H1 (cell line): ENCODE data around the gene TAS2R13. TPM values are rescaled to one million over a fixed set of nuclear protein-coding genes. Genes with fewer than 3 reads are reported as not detected.
A peak's percentile ranks its signal among the peaks of the same experiment; 100 is the strongest.

Experiments used
- CTCF ChIA-PET: fragments of 300-600 bp; sonication (Branson Sonifier 250); formaldehyde crosslinking; loops from one replicate; lab custom pipeline; 2021; ENCODE audit not compliant: partially characterized antibody; lab: Charles Lee
- POLR2A ChIA-PET: fragments of 300-600 bp; sonication (Branson Sonifier 250); formaldehyde crosslinking; loops from one replicate; lab custom pipeline; 2021; ENCODE audit warnings: inconsistent platforms; ENCODE audit not compliant: partially characterized antibody; lab: Charles Lee
- DNase-seq, 2 experiments: peaks; one replicate each; pipeline versions ENCODE4 v3.0.0 to v3.0.0-alpha.2; 2010 to 2022; ENCODE audit warnings: low spot score in 2 of 2, low read depth in 1 of 2, mixed read lengths in 1 of 2
- FAIRE-seq: peaks from 2 replicates; lab custom pipeline; 2011; peaks lifted over from hg19 to GRCh38; lab: Jason Lieb, UNC
- H2AFZ ChIP-seq: 2 replicates; pipeline ENCODE4 v1.8.1; 2012; ENCODE audit warnings: low read length, inconsistent platforms
- H2AK5ac ChIP-seq: 2 replicates; pipeline ENCODE4 v1.6.1; 2013; ENCODE audit warnings: low read depth, low read length
- H2BK120ac ChIP-seq: replicated peaks from 2 replicates; pipeline ENCODE3; 2013; ENCODE audit warnings: low read depth, low read length, inconsistent platforms
- H2BK12ac ChIP-seq: 2 replicates; pipeline ENCODE4 v1.6.1; 2013; ENCODE audit warnings: low read depth, low read length
- H2BK15ac ChIP-seq: 2 replicates; pipeline ENCODE4 v1.6.1; 2013; ENCODE audit warnings: low read length
- H2BK20ac ChIP-seq: 2 replicates; pipeline ENCODE4 v1.6.1; 2013; ENCODE audit warnings: low read length
- H2BK5ac ChIP-seq: 2 replicates; pipeline ENCODE4 v1.6.1; 2013; ENCODE audit warnings: low read depth, low read length
- H3K14ac ChIP-seq: 2 replicates; pipeline ENCODE4 v1.6.1; 2013; ENCODE audit warnings: inconsistent platforms; ENCODE audit not compliant: insufficient read length
- H3K18ac ChIP-seq: 2 replicates; pipeline ENCODE4 v1.6.1; 2013; ENCODE audit warnings: low read length; ENCODE audit errors: extremely low read depth
- H3K23ac ChIP-seq: 2 replicates; pipeline ENCODE4 v1.6.1; 2013; ENCODE audit warnings: inconsistent platforms; ENCODE audit not compliant: insufficient read length
- H3K23me2 ChIP-seq: 2 replicates; pipeline ENCODE4 v1.6.1; 2013; ENCODE audit warnings: low read depth, low read length
- H3K27ac ChIP-seq: 2 replicates; pipeline ENCODE4 v1.6.1; 2011; ENCODE audit warnings: low read depth, low read length, inconsistent platforms
- H3K27me3 ChIP-seq, 4 experiments: replicated peaks in 1 of 4; 1 replicate in 1 of 4; 2 replicates in 3 of 4; pipeline versions ENCODE4 v1.6.1 to v1.8.1; 2011 to 2013; ENCODE audit warnings: low read length in 3 of 4, mild to moderate bottlenecking in 3 of 4, inconsistent platforms in 2 of 4, mixed read lengths in 2 of 4, moderate library complexity in 1 of 4; ENCODE audit not compliant: control insufficient read depth in 3 of 4, insufficient read depth in 3 of 4; ENCODE audit errors: extremely low read depth in 1 of 4
- H3K36me3 ChIP-seq, 4 experiments: 2 replicates each; pipeline versions ENCODE4 v1.6.1 to v1.8.1; 2011 to 2013; ENCODE audit warnings: mild to moderate bottlenecking in 4 of 4, low read length in 3 of 4, moderate library complexity in 2 of 4, control low read depth in 1 of 4, inconsistent platforms in 1 of 4; ENCODE audit not compliant: insufficient read depth in 4 of 4, control insufficient read depth in 2 of 4
- H3K4ac ChIP-seq: replicated peaks from 2 replicates; pipeline ENCODE3; 2013; ENCODE audit warnings: low read length, low read depth, mixed read lengths, inconsistent platforms; ENCODE audit not compliant: insufficient read length
- H3K4me1 ChIP-seq, 4 experiments: replicated peaks in 1 of 4; 1 replicate in 1 of 4; 2 replicates in 3 of 4; pipeline versions ENCODE4 v1.6.1 to v1.8.1; 2011 to 2013; ENCODE audit warnings: low read length in 3 of 4, inconsistent platforms in 2 of 4, mixed read lengths in 1 of 4; ENCODE audit not compliant: insufficient read depth in 4 of 4, control insufficient read depth in 3 of 4
- H3K4me2 ChIP-seq, 2 experiments: 2 replicates each; pipeline versions ENCODE4 v1.6.1 to v1.8.1; 2011 to 2013; ENCODE audit warnings: low read depth in 2 of 2, low read length in 2 of 2, control low read depth in 1 of 2, inconsistent platforms in 1 of 2, mild to moderate bottlenecking in 1 of 2; ENCODE audit not compliant: insufficient read depth in 1 of 2
- H3K4me3 ChIP-seq, 4 experiments: fragments of 200-600, 300-600 bp in 1 of 4; sonication (generic), shearing (Covaris generic), sonication (Bioruptor Twin) in 1 of 4; 2 replicates each; pipeline versions ENCODE4 v1.5.1 to v1.8.1; 2011 to 2016; ENCODE audit warnings: low read length in 4 of 4, low read depth in 3 of 4, control low read depth in 2 of 4, inconsistent platforms in 2 of 4, mild to moderate bottlenecking in 2 of 4, mixed read lengths in 1 of 4, moderate library complexity in 1 of 4; ENCODE audit not compliant: insufficient read depth in 2 of 4; ENCODE audit errors: extremely low read depth in 1 of 4
- H3K56ac ChIP-seq: replicated peaks from 2 replicates; pipeline ENCODE3; 2013; ENCODE audit warnings: low read depth, mild to moderate bottlenecking, mixed read lengths, low read length, inconsistent platforms; ENCODE audit not compliant: insufficient read length
- H3K79me1 ChIP-seq: 2 replicates; pipeline ENCODE4 v1.6.1; 2013; ENCODE audit warnings: low read depth, low read length, control low read depth
- H3K79me2 ChIP-seq, 2 experiments: 2 replicates each; pipeline versions ENCODE4 v1.6.1 to v1.8.1; 2012 to 2013; ENCODE audit warnings: low read length in 2 of 2, mild to moderate bottlenecking in 2 of 2, inconsistent platforms in 1 of 2; ENCODE audit not compliant: insufficient read depth in 2 of 2, control insufficient read depth in 1 of 2
- H3K9ac ChIP-seq, 4 experiments: replicated peaks in 1 of 4; 1 replicate in 1 of 4; 2 replicates in 3 of 4; pipeline versions ENCODE4 v1.6.1 to v1.8.1; 2011 to 2013; ENCODE audit warnings: low read depth in 3 of 4, low read length in 3 of 4, control low read depth in 2 of 4, mild to moderate bottlenecking in 2 of 4, moderate library complexity in 2 of 4, inconsistent platforms in 1 of 4; ENCODE audit errors: extremely low read depth in 1 of 4
- H3K9me3 ChIP-seq, 2 experiments: 2 replicates each; pipeline versions ENCODE4 v1.6.1 to v1.8.1; 2012 to 2013; ENCODE audit warnings: mild to moderate bottlenecking in 2 of 2, moderate library complexity in 2 of 2, control low read depth in 1 of 2, inconsistent platforms in 1 of 2, low read depth in 1 of 2, low read length in 1 of 2, mixed read lengths in 1 of 2; ENCODE audit not compliant: insufficient read depth in 2 of 2
- H4K20me1 ChIP-seq, 2 experiments: replicated peaks in 1 of 2; 2 replicates each; pipeline versions ENCODE3 to v1.8.1; 2011 to 2013; ENCODE audit warnings: inconsistent platforms in 2 of 2, low read length in 2 of 2, mild to moderate bottlenecking in 1 of 2; ENCODE audit not compliant: insufficient read depth in 2 of 2, control insufficient read depth in 1 of 2
- H4K5ac ChIP-seq: 2 replicates; pipeline ENCODE4 v1.6.1; 2013; ENCODE audit warnings: low read length, low read depth, mixed read lengths, inconsistent platforms; ENCODE audit not compliant: insufficient read length
- H4K8ac ChIP-seq: 2 replicates; pipeline ENCODE4 v1.8.0; 2013; ENCODE audit warnings: mild to moderate bottlenecking, moderate library complexity, low read length, inconsistent platforms; ENCODE audit not compliant: insufficient read depth; ENCODE audit errors: extremely low read depth
- H4K91ac ChIP-seq: replicated peaks from 2 replicates; pipeline ENCODE3; 2013; ENCODE audit warnings: low read length, mixed read lengths, inconsistent platforms; ENCODE audit not compliant: insufficient read length
- BACH1 ChIP-seq: IDR thresholded peaks from 2 replicates; pipeline ENCODE4 v1.6.1; 2012; ENCODE audit warnings: low read length, improper control_type of control experiment
- CTBP2 ChIP-seq: IDR thresholded peaks from 2 replicates; pipeline ENCODE4 v1.7.0; 2011; ENCODE audit warnings: borderline replicate concordance, mild to moderate bottlenecking, moderate library complexity, mixed read lengths, low read length; ENCODE audit not compliant: insufficient read depth, insufficient read length
- JUN ChIP-seq: IDR thresholded peaks from 2 replicates; pipeline ENCODE4 v1.6.1; 2011; ENCODE audit warnings: low read depth, mild to moderate bottlenecking, improper control_type of control experiment, low read length
- KDM1A ChIP-seq: fragments of 200-600, 300-600 bp; sonication (generic); IDR thresholded peaks from 2 replicates; pipeline ENCODE4 v1.7.1; 2016; ENCODE audit warnings: mild to moderate bottlenecking, low read length, borderline replicate concordance
- KDM5A ChIP-seq: fragments of 200-600 bp; IDR thresholded peaks from 2 replicates; pipeline ENCODE4 v1.7.1; 2012; ENCODE audit warnings: mild to moderate bottlenecking, low read length, inconsistent platforms, mixed read lengths
- PHF8 ChIP-seq: fragments of 200-600 bp; sonication (generic); conservative IDR thresholded peaks from 2 replicates; pipeline ENCODE4 v1.7.1; 2012; ENCODE audit warnings: low read depth, mild to moderate bottlenecking, inconsistent platforms, low read length, moderate library complexity
- POU5F1 ChIP-seq: IDR thresholded peaks from 2 replicates; pipeline ENCODE4 v1.6.1; 2011; ENCODE audit warnings: low read depth, mild to moderate bottlenecking, low read length, moderate library complexity
- RXRA ChIP-seq: IDR thresholded peaks from 2 replicates; pipeline ENCODE4 v1.6.1; 2011; ENCODE audit warnings: low read depth, mild to moderate bottlenecking, low read length, moderate library complexity; ENCODE audit not compliant: insufficient read depth
- SRF ChIP-seq: IDR thresholded peaks from 2 replicates; pipeline ENCODE4 v1.6.1; 2011; ENCODE audit warnings: mild to moderate bottlenecking, low read depth, low read length, moderate library complexity
- TAF1 ChIP-seq: IDR thresholded peaks from 2 replicates; pipeline ENCODE4 v1.6.1; 2011; ENCODE audit warnings: mild to moderate bottlenecking, low read depth, low read length
- TAF7 ChIP-seq: optimal IDR thresholded peaks from 2 replicates; pipeline ENCODE3; 2011; ENCODE audit warnings: low read depth, mild to moderate bottlenecking, inconsistent platforms, low read length, moderate library complexity, borderline replicate concordance
- WGBS, 2 experiments: shearing (Covaris generic) in 1 of 2; methylation state at CpG; one replicate each; pipeline versions ENCODE4 v1.1.6 to v1.1.7; 2013 to 2015; ENCODE audit warnings: low lambda C conversion rate in 2 of 2, mixed read lengths in 2 of 2, inconsistent platforms in 1 of 2, low coverage in 1 of 2, missing lambda C conversion rate in 1 of 2; ENCODE audit not compliant: insufficient replicate concordance in 2 of 2, insufficient coverage in 1 of 2, insufficient read length in 1 of 2; ENCODE audit errors: extremely low coverage in 1 of 2, missing lambda C conversion rate in 1 of 2; 5-methylcytosine and 5-hydroxymethylcytosine counted together
- polyA plus RNA-seq, 7 experiments: library from polyadenylated mRNA; depleted of rRNA in 3 of 7; stranded (reverse) in 5 of 7; unstranded in 2 of 7; fragments of >200 nt in 5 of 7; fragments of 200-250 nt in 2 of 7; gene quantifications; 1 replicate in 5 of 7; 2 replicates in 1 of 7; 4 replicates in 1 of 7; pipeline versions ENCODE4 v1.2.1 to v1.2.3, GENCODE V29; 2011 to 2013; ENCODE audit warnings: missing spikeins in 2 of 7, mixed read lengths in 2 of 7
- total RNA-seq: library from RNA; stranded (reverse); fragmentation: NEBNext Ultra II Directional; extraction: Animal tissue kit (Norgen Biotek cat#: 25700); gene quantifications from 2 replicates; pipeline ENCODE4 v1.2.1, GENCODE V29; 2021
- TF ChIP-seq, protein P1 (sequence below): IDR thresholded peaks from 2 replicates; pipeline ENCODE4 v1.6.1; 2012; ENCODE audit warnings: inconsistent platforms

Gene TAS2R13
- total and polyA plus RNA-seq, 2 of the 8 experiments (the other 6 are each of a cell fraction or from before 2014, with no cell fraction given) = 0.09 to 0.17 TPM

- Histone ChIP-seq H3K18ac (no peak overlapping the region), H2BK12ac (no peak overlapping the region), H3K79me2 (no peaks in the 10 kb centered on the region), H3K36me3 (no peaks in the 10 kb centered on the region; a peak in 1 of 8 replicates), H2BK5ac (peak overlapping the region; percentile 9; the same call in 1 of the 2 replicates), H3K23ac (no peak overlapping the region), H3K9ac (no peak overlapping the region), H2AK5ac (no peak overlapping the region), H4K5ac (no peak overlapping the region), H2AFZ (no peak overlapping the region), H3K56ac (no peak overlapping the region), H3K4ac (no peak overlapping the region), H3K27ac (no peak overlapping the region; the same call in 1 of the 2 replicates), H3K4me1 (peaks cover 0 to 5% (median 0%) of the 10 kb centered on the region in 4 experiments; a peak in 3 of 7 replicates), H2BK120ac (no peak overlapping the region), H4K20me1 (no peaks in the 10 kb centered on the region), H4K8ac (no peak overlapping the region), H3K23me2 (no peaks in the 10 kb centered on the region), H2BK15ac (no peak overlapping the region), H3K4me2 (0 out of 4 replicates have a peak overlapping the region, but pooled peaks of 1 of the 2 experiments have one; percentile 12), H3K4me3 (no peak overlapping the region), H4K91ac (no peak overlapping the region), H3K9me3 (peaks cover 3 to 13% of the 10 kb centered on the region in 2 experiments; a peak in 3 of 4 replicates), H3K79me1 (no peaks in the 10 kb centered on the region; the same call in 1 of the 2 replicates), H3K14ac (no peak overlapping the region), H2BK20ac (no peak overlapping the region), H3K27me3 (no peaks in the 10 kb centered on the region)
- ChIA-PET POLR2A (no interaction called here), CTCF (interaction anchor here (0.9 to 2.0 kb wide), 6 partner anchors 8 to 544 kb away, joined by 3 to 8 read pairs (median 4); no protein-coding TSS in a partner anchor)
- no peak for FAIRE-seq
- 86% methylated on average over 4 of the region's 4 CpGs; no CpG with 5 or more reads in 1 of the 2 experiments for WGBS, 2 experiments
- DNase-seq = peak in 1 of 2 experiments; percentile 39
- TF ChIP-seq CTBP2 (no peak), KDM5A (no peak), PHF8 (no peak), KDM1A (no peak), TAF1 (no peak), POU5F1 (no peak), SRF (no peak), TAF7 (no peak), BACH1 (peak; percentile 80), RXRA (no peak), JUN (no peak)
- TF ChIP-seq, protein P1, sequence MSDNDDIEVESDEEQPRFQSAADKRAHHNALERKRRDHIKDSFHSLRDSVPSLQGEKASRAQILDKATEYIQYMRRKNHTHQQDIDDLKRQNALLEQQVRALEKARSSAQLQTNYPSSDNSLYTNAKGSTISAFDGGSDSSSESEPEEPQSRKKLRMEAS = 0 out of 2 replicates have a peak, but pooled peaks have one; percentile 19
Measured at GRCh38 chr12:10941916-10942607, 32.7 kb upstream of the TAS2R13 start.
